Lower leg skin (tissue), 4 donors: ENCODE data around the gene SYNPO2. TPM values are rescaled to one million over a fixed set of nuclear protein-coding genes. Genes with fewer than 3 reads are reported as not detected.
A peak's percentile ranks its signal among the peaks of the same experiment; 100 is the strongest.

Experiments
- DNase-seq, 2 donors: peaks; one replicate each; pipeline ENCODE4 v3.0.0-alpha.2; 2019; ENCODE audit warnings: low spot score in 2 of 2
- H3K4me3 ChIP-seq: fragments of 200-600 bp; sonication (generic); 2 replicates; pipeline ENCODE4 v1.5.1; 2017; ENCODE audit warnings: mild to moderate bottlenecking, low read depth; ENCODE audit not compliant: poor library complexity, severe bottlenecking
- POLR2A ChIP-seq, 2 donors: fragments of 450-650 bp; IDR thresholded peaks; one replicate each; pipeline ENCODE4 v1.6.1; 2016 to 2017; ENCODE audit warnings: antibody characterized with exemption in 2 of 2, mild to moderate bottlenecking in 1 of 2, moderate library complexity in 1 of 2
- WGBS, 2 donors: methylation state at CpG; one replicate each; pipeline ENCODE4 v1.1.5; 2018; 5-methylcytosine and 5-hydroxymethylcytosine counted together
- intact Hi-C: fragments of 100-400 bp; cut with DNase I; formaldehyde crosslinking; loops from one replicate; pipeline ENCODE4 v1.15.0; 2023; ENCODE audit warnings: low total_unique reads
- total RNA-seq, 4 donors: library from RNA; depleted of rRNA; stranded (reverse); fragments of >200 nt; gene quantifications; one replicate each; pipeline ENCODE4 v1.1.0, GENCODE V29; 2016
- TF ChIP-seq, protein P1 (sequence below), 3 donors: fragments of 450-650 bp; IDR thresholded peaks; one replicate each; pipeline ENCODE4 v1.5.1; 2016; ENCODE audit warnings: antibody characterized with exemption in 3 of 3, mild to moderate bottlenecking in 3 of 3, moderate library complexity in 2 of 3

Gene SYNPO2
- total RNA-seq, 4 donors from 2014 or later: 13.3 to 38.5 (median 16.1) TPM

DNA sequence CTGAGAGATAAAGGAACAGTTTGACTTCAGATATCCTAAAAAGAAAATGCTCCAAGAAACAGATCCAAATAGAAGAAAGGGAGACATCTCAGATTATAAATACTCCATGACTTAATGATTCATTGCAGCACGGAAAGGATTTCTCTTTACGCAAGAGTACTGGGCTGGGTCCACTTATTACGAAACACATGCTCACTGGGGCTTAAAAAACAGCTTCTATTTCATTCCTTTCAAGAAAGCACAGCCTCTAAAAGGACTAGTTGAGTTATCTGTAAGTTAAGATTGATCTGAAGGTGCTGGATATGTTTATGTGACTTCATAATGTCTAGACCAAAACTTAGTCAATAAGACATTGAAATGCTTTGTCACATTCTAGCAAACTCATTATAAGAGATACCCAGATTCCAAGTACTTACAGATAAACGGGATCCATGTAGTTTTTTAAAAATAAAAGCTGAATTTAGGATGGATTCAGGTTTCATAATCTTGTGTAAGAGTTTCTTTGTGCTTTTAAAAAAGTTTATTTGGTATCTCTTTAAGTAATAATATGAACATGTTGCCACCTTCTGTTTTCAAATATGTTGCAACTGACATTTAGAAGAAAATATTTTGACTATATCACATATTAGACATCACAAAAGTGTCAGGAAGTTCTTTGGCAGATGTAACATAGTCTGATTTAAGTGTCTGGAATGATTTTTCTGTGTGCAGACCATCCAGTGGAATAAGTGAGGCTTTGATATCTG, 137.4 kb downstream of the SYNPO2 start:
- TF ChIP-seq, protein P1, sequence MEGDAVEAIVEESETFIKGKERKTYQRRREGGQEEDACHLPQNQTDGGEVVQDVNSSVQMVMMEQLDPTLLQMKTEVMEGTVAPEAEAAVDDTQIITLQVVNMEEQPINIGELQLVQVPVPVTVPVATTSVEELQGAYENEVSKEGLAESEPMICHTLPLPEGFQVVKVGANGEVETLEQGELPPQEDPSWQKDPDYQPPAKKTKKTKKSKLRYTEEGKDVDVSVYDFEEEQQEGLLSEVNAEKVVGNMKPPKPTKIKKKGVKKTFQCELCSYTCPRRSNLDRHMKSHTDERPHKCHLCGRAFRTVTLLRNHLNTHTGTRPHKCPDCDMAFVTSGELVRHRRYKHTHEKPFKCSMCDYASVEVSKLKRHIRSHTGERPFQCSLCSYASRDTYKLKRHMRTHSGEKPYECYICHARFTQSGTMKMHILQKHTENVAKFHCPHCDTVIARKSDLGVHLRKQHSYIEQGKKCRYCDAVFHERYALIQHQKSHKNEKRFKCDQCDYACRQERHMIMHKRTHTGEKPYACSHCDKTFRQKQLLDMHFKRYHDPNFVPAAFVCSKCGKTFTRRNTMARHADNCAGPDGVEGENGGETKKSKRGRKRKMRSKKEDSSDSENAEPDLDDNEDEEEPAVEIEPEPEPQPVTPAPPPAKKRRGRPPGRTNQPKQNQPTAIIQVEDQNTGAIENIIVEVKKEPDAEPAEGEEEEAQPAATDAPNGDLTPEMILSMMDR (IDR thresholded peaks at IDR 0.05): no peak
- no peak for TF ChIP-seq POLR2A (IDR thresholded peaks at IDR 0.05)
- H3K4me3 ChIP-seq: no peak overlapping the region
- intact Hi-C loops: no loop called here
- 12 to 18% methylated on average over 4 of the region's 4 CpGs for WGBS, 2 donors
- DNase-seq: peak in 1 of 2 donors; percentile 81

DNA sequence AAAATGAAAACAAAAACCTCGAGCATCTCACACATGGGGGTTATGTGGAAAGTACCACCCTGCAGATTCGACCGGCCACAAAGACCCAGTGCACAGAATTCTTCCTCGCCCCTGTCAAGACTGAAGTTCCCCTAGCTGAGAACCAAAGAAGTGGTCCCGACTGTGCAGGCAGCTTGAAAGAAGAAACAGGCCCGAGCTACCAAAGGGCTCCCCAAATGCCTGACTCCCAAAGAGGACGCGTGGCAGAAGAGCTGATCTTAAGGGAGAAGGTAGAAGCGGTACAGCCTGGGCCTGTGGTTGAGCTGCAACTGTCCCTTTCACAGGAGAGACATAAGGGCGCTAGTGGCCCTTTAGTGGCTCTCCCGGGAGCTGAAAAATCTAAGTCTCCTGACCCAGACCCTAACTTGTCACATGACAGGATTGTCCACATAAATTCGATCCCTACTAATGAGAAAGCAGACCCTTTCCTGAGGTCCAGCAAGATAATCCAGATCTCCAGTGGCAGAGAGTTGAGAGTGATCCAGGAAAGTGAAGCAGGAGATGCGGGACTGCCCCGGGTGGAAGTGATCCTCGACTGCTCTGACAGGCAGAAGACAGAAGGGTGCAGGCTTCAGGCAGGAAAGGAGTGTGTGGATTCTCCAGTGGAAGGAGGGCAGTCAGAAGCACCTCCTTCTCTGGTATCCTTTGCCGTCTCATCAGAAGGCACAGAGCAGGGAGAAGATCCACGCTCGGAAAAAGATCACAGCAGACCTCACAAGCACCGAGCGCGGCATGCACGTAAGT, 138.2 kb downstream of the SYNPO2 start:
- intact Hi-C loops: no loop called here

GRCh38 chr4:119027811-119028210, 139.2 kb downstream of the SYNPO2 start:
- 53 to 61% methylated on average over 2 of the region's 2 CpGs for WGBS, 2 donors
- H3K4me3 ChIP-seq: no peak overlapping the region
- no peak for DNase-seq
- intact Hi-C loops: no loop called here
- TF ChIP-seq, protein P1 (IDR thresholded peaks at IDR 0.05): no peak
- no peak for TF ChIP-seq POLR2A (IDR thresholded peaks at IDR 0.05)

More for the DNA sequence above, 138.2 kb downstream of the SYNPO2 start:
- H3K4me3 ChIP-seq: peak overlapping the region; percentile 8
- no peak for TF ChIP-seq POLR2A (IDR thresholded peaks at IDR 0.05)
- TF ChIP-seq, protein P1 (IDR thresholded peaks at IDR 0.05): no peak
- 70 to 76% methylated on average over 22 of the region's 22 CpGs for WGBS, 2 donors
- no peak for DNase-seq

DNA sequence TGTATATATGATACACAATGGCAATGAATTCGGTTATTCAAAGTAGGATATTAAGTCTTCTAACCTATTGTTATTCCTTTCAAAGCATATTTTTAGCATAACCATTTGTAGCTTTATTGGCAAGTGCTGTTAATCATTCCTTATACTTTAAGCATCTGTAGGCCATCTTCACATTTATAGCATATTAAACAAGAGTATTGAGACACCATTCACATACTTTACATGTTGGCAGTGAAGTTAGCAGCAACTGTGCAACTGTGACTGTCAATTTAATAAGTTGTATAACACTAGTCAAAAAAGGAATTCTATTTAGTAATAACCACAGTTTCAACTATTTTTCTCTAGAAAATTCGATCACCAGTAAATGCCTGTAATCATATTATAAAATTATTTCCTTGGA, 139.6 kb downstream of the SYNPO2 start:
- no peak for TF ChIP-seq POLR2A (IDR thresholded peaks at IDR 0.05)
- intact Hi-C loops: no loop called here

GRCh38 chr4:119029847-119030535, 141.3 kb downstream of the SYNPO2 start:
- intact Hi-C loops: no loop called here
- TF ChIP-seq, protein P1 (IDR thresholded peaks at IDR 0.05): no peak
- TF ChIP-seq POLR2A (IDR thresholded peaks at IDR 0.05): no peak
- 90% methylated on average over 18 of the region's 18 CpGs for WGBS, 2 donors

More for the DNA sequence above, 139.6 kb downstream of the SYNPO2 start:
- no peak for DNase-seq
- 81 to 84% methylated on average over 2 of the region's 2 CpGs for WGBS, 2 donors
- no peak overlapping the region for H3K4me3 ChIP-seq

GRCh38 chr4:119030536-119030890, 141.9 kb downstream of the SYNPO2 start:
- no peak for DNase-seq
- TF ChIP-seq POLR2A (IDR thresholded peaks at IDR 0.05): no peak
- TF ChIP-seq, protein P1 (IDR thresholded peaks at IDR 0.05): no peak
- WGBS, 2 donors: 90 to 91% methylated on average over 12 of the region's 12 CpGs
- H3K4me3 ChIP-seq: no peak overlapping the region
- intact Hi-C loops: no loop called here

More at GRCh38 chr4:119029847-119030535, 141.3 kb downstream of the SYNPO2 start:
- H3K4me3 ChIP-seq: no peak overlapping the region
- DNase-seq: no peak
